Aorta (tissue), 5 donors: ENCODE results near the gene ARL8B. TPM values are rescaled to one million over a fixed set of nuclear protein-coding genes. Genes with fewer than 3 reads are reported as not detected.

Source experiments
- ATAC-seq: fragments of 200-7000 bp; cut with Tn5 transposase; one replicate; pipeline ENCODE4 v1.9.1; 2022; ENCODE audit warnings: moderate library complexity; ENCODE audit not compliant: low FRiP score
- DNase-seq, 2 donors: peaks; one replicate each; pipeline ENCODE4 v3.0.0-alpha.2; 2020
- H3K27ac ChIP-seq, 2 donors: one replicate each; pipeline ENCODE4 v1.5.1; 2013; ENCODE audit warnings: low read length in 2 of 2, mild to moderate bottlenecking in 2 of 2, moderate library complexity in 2 of 2, control low read depth in 1 of 2, inconsistent platforms in 1 of 2, low read depth in 1 of 2
- H3K27me3 ChIP-seq, 2 donors: one replicate each; pipeline ENCODE4 v1.6.1; 2013; ENCODE audit warnings: control low read depth in 1 of 2, low read length in 1 of 2, mild to moderate bottlenecking in 1 of 2, moderate library complexity in 1 of 2; ENCODE audit not compliant: insufficient read depth in 2 of 2, control insufficient read depth in 1 of 2
- H3K36me3 ChIP-seq, 2 donors: one replicate each; pipeline ENCODE4 v1.6.1; 2013; ENCODE audit warnings: control low read depth in 1 of 2, low read length in 1 of 2, mild to moderate bottlenecking in 1 of 2; ENCODE audit not compliant: insufficient read depth in 2 of 2, control insufficient read depth in 1 of 2
- H3K4me1 ChIP-seq, 2 donors: one replicate each; pipeline ENCODE4 v1.6.1; 2013; ENCODE audit warnings: low read length in 2 of 2, control low read depth in 1 of 2, mild to moderate bottlenecking in 1 of 2, moderate library complexity in 1 of 2; ENCODE audit not compliant: insufficient read depth in 2 of 2, control insufficient read depth in 1 of 2
- H3K4me3 ChIP-seq, 2 donors: one replicate each; pipeline ENCODE4 v1.5.1; 2013; ENCODE audit warnings: low read length in 2 of 2, control low read depth in 1 of 2, mild to moderate bottlenecking in 1 of 2
- H3K9me3 ChIP-seq: one replicate; pipeline ENCODE4 v1.6.1; 2013; ENCODE audit warnings: mild to moderate bottlenecking, low read length; ENCODE audit not compliant: control insufficient read depth
- WGBS, 2 donors: extraction: QIAGEN DNeasy Blood & Tissue Kit; methylation state at CpG; one replicate each; pipeline ENCODE4 v1.1.7; 2013; 5-methylcytosine and 5-hydroxymethylcytosine counted together
- intact Hi-C, 2 donors: fragments of 100-400 bp; cut with DNase I; formaldehyde crosslinking; loops; one replicate each; pipeline versions ENCODE4 v1.14.2 to v1.15.0; 2022
- polyA plus RNA-seq, 2 donors: library from polyadenylated mRNA; stranded (reverse); fragments of 200-250 nt; gene quantifications; one replicate each; pipeline ENCODE4 v1.2.3, GENCODE V29; 2013
- total RNA-seq, 2 donors: library from RNA; stranded (reverse); fragmentation: NEBNext Ultra II Directional; extraction: Animal tissue kit (Norgen Biotek cat#: 25700); gene quantifications; one replicate each; pipeline ENCODE4 v1.2.1, GENCODE V29; 2021
- donor health status: healthy with polysubstance abuse.
- donor health status: Bipolar disorder and iron deficiency.
- donor health status: DM: no; HTN: no; CAD: no.
- donor health status: DM: no; HTN: no; CAD: no.
- donor health status: DM: yes; HTN: yes; CAD: no.

The ARL8B gene
- total and polyA plus RNA-seq, 4 donors: 44.1 to 61.3 (median 54.8) TPM

DNA sequence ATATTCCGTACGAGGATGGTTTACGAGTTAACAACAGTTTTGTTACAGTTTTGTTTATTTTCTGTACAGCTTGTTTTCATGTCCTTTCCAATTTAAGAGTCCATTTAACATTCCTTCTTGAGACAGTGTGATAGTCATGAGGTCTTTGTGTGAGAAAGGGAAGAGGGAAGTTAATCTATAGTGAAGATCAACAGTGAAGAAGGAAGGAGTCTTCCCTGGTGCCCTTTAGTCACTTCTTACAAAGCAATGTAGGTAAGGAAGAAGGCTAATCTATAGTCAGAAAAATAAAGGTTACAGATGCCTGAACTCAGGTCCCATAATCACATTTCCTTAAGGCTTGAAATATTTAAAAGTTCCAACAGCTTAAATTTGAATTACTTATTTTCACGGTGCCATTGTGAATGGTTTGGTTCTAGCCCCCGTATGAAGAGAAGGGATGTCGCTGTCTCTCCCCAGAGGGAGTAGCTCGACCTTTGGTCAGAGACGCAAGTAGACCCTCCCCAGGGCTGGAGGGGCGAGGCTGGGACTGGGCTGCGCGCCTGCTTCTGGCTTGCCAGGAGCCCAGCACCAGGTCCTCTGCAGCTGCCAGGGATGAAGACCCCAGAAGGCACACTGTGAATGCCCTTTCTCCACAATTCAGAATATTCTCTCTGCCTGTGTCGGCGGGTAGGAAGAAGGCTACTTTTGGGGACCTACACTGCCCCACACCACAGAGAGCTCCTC lies 100.4 kb downstream of the ARL8B start:
- peaks cover 0 to 1% of the 10 kb centered on the region in 2 donors for H3K36me3 ChIP-seq
- intact Hi-C loops: no loop called here
- H3K27me3 ChIP-seq: no peaks in the 10 kb centered on the region
- ATAC-seq (no peak), DNase-seq (no peak)
- WGBS, 2 donors: 83 to 86% methylated on average over 13 of the region's 13 CpGs
- no peaks in the 10 kb centered on the region for H3K4me1 ChIP-seq
- no peak overlapping the region for H3K27ac ChIP-seq
- no peak overlapping the region for H3K4me3 ChIP-seq
- no peaks in the 10 kb centered on the region for H3K9me3 ChIP-seq

DNA sequence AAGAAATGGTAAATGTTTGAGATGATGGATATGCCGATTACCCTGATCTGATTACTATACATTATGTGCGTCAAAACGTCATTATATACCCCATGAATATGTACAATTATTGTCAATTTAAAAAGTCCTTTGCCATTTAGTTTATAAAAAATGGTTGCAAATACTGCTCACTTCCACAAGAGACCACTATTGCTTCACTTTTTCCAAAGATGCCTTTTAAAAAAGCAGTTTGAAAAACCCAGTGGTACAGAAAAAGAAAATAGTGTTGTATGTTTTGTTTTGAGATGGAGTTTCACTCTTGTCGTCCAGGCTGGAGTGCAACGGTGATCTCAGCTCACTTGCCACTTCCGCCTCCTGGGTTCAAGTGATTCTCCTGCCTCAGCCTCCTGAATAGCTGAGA lies 104.7 kb downstream of the ARL8B start:
- ATAC-seq (no peak), DNase-seq (no peak)
- no peaks in the 10 kb centered on the region for H3K9me3 ChIP-seq
- H3K4me3 ChIP-seq: no peak overlapping the region
- H3K36me3 ChIP-seq: no peaks in the 10 kb centered on the region
- H3K4me1 ChIP-seq: no peaks in the 10 kb centered on the region
- no peaks in the 10 kb centered on the region for H3K27me3 ChIP-seq
- intact Hi-C loops: no loop called here
- 27 to 33% methylated on average over 6 of the region's 6 CpGs for WGBS, 2 donors
- H3K27ac ChIP-seq: no peak overlapping the region

DNA sequence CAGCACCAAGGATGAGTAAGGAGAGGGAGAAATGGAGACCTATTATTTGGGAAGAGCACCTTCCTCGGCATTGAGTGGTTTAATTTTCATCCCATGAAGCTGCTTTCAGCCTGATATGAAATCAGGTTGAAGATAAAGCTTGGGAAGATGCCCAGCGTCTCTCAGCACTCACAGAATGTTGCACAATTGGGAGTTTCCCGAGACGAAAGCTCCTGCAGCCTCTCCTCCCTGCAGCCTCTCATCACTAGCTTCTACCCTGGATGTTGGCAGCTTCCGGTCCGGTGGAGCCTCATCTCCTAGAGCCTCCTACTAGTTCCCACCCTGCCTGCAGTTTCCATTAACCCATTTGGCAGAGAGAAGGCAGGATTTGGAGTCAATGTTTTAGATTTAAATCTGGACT lies 105.7 kb downstream of the ARL8B start:
- no peaks in the 10 kb centered on the region for H3K9me3 ChIP-seq
- no peak overlapping the region for H3K4me3 ChIP-seq
- WGBS, 2 donors: 57 to 59% methylated on average over 6 of the region's 6 CpGs
- H3K27ac ChIP-seq: no peak overlapping the region
- no peak for ATAC-seq
- intact Hi-C loops: no loop called here
- H3K27me3 ChIP-seq: no peaks in the 10 kb centered on the region
- H3K4me1 ChIP-seq: no peaks in the 10 kb centered on the region
- H3K36me3 ChIP-seq: no peaks in the 10 kb centered on the region
- DNase-seq: no peak

DNA sequence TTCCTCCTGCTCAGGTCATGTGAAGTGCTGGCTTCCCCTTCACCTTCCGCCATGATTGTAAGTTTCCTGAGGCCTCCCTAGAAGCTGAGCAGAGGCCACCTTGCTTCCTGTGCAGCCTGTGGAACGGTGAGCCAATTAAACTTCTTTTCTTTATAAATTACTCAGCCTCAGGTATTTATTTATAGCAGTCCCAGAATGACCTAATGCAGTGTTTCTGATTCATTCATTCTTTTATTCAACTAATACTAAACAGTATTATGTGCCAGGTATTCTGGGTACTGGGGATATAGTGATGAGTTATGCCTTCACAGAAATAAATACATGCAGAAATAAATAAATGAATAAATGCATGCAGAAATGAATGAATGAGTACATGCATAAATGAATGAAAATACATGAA lies 107.3 kb downstream of the ARL8B start:
- H3K4me1 ChIP-seq: no peaks in the 10 kb centered on the region
- no peaks in the 10 kb centered on the region for H3K27me3 ChIP-seq
- no peak overlapping the region for H3K27ac ChIP-seq
- H3K4me3 ChIP-seq: no peak overlapping the region
- ATAC-seq (no peak), DNase-seq (no peak)
- H3K9me3 ChIP-seq: no peaks in the 10 kb centered on the region
- WGBS, 2 donors: 51 to 55% methylated on average over 2 of the region's 2 CpGs
- H3K36me3 ChIP-seq: no peaks in the 10 kb centered on the region
- intact Hi-C loops: no loop called here

Other genes with a start within 250 kb of the ARL8B start
- 100 to 1,000 TPM in 1 of 2 donors, 10 to 100 TPM in 1; 90.1 to 181 TPM for gene BHLHE40, start 142.9 kb upstream of the ARL8B start, total RNA-seq
- gene BHLHE40, start 142.9 kb upstream of the ARL8B start, polyA plus RNA-seq: 10 to 100 TPM; 15.2 to 35.6 TPM
- gene EDEM1, start 65.4 kb downstream of the ARL8B start, total RNA-seq: 10 to 100 TPM; 34.4 to 37.9 TPM
- 1 to 10 TPM; 4.0 to 7.8 TPM for gene EDEM1, start 65.4 kb downstream of the ARL8B start, polyA plus RNA-seq